SK-N-MC (cell line): ENCODE measurements around the gene PPP1R13L.

Source experiments
- EZH2 ChIP-seq: fragments of 200-600 bp; sonication (generic); IDR thresholded peaks from one replicate; pipeline ENCODE4 v1.6.1; 2017; ENCODE audit warnings: antibody characterized with exemption
- POLR2AphosphoS5 ChIP-seq: IDR thresholded peaks from 2 replicates; pipeline ENCODE4 v1.6.1; 2012; ENCODE audit warnings: mild to moderate bottlenecking, low read depth, low read length, borderline replicate concordance

DNA sequence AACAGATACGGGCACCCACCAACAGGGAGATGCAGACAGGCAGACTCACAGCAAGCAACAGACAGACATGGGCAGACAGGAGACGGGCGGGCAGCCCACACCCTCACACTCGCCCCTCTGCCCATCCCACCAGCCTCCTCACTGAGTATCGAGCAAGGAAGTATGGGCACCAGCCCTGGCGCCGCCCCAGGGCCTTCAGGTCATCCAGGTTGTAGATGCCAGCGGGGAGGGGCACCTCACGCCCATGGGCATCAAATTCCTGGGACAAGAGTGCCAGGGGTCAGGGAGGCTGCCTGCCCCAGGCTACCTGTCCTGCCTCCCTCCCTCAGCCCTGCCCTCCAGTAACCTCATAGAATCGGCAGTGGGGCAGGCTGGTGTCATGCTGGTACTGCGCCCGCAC is 40.2 kb downstream of the PPP1R13L start:
- TF ChIP-seq POLR2AphosphoS5 (no peak), EZH2 (no peak)
